Astrocyte of the cerebellum (primary cell): ENCODE data around the gene FRK.

ENCODE experiments used
- DNase-seq: peaks from one replicate; pipeline ENCODE4 v3.0.0-alpha.2; 2011; ENCODE audit warnings: low read depth
- H3K4me3 ChIP-seq: 2 replicates; pipeline ENCODE4 v1.5.1; 2011; ENCODE audit warnings: mild to moderate bottlenecking, low read depth, low read length, moderate library complexity
- in situ Hi-C: cut with HindIII; loops from 2 replicates; pipeline ENCODE4 v1.10.0; 2017; ENCODE audit warnings: low sequenced_read_pairs
- TF ChIP-seq, protein P1 (sequence below): IDR thresholded peaks from 2 replicates; pipeline ENCODE4 v1.5.1; 2012; ENCODE audit warnings: low read length, low read depth, moderate library complexity, mild to moderate bottlenecking; ENCODE audit errors: missing control alignments

FRK gene

DNA sequence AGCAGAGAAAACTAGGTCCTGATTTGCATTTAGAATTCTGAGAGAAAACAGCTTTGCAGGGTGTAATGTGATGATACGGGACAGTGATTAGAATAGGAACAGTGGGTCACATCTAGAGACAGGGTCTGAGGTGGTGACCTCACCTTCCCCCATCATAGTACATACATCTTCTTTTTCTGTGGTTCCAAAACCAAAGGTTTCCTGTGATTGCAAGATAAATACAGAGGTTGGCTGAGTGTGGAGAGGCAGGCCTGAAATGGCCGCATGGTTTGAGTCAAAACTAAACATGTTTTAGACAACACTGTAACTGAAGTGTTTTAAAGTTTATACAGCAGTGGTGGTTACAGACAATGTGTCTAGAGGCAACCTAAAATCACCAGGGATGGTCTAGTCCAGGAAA lies 29.6 kb upstream of the FRK start:
- no peak for DNase-seq
- TF ChIP-seq, protein P1, sequence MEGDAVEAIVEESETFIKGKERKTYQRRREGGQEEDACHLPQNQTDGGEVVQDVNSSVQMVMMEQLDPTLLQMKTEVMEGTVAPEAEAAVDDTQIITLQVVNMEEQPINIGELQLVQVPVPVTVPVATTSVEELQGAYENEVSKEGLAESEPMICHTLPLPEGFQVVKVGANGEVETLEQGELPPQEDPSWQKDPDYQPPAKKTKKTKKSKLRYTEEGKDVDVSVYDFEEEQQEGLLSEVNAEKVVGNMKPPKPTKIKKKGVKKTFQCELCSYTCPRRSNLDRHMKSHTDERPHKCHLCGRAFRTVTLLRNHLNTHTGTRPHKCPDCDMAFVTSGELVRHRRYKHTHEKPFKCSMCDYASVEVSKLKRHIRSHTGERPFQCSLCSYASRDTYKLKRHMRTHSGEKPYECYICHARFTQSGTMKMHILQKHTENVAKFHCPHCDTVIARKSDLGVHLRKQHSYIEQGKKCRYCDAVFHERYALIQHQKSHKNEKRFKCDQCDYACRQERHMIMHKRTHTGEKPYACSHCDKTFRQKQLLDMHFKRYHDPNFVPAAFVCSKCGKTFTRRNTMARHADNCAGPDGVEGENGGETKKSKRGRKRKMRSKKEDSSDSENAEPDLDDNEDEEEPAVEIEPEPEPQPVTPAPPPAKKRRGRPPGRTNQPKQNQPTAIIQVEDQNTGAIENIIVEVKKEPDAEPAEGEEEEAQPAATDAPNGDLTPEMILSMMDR = no peak
- in situ Hi-C loops = no loop called here
- no peak overlapping the region for H3K4me3 ChIP-seq

DNA sequence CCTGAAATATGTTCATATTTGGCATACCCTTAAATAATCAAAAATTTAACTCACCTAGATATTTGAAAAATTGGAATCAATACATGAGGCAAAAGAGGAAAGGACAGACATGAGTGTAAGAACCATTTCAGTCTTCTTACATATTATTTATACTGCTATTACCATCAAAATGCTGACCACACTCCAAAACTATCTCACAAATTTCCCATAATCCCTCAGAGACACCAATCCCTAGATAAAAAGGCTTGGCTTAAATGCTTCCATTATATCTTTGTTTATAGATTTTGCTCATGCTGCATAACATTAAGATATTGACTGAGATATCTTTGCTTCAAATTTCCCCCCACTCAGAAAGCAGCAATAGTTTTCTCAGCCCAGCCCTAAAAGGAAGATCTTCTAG lies 28.3 kb upstream of the FRK start:
- DNase-seq = no peak
- in situ Hi-C loops = no loop called here
- TF ChIP-seq, protein P1 = no peak
- H3K4me3 ChIP-seq = no peak overlapping the region

DNA sequence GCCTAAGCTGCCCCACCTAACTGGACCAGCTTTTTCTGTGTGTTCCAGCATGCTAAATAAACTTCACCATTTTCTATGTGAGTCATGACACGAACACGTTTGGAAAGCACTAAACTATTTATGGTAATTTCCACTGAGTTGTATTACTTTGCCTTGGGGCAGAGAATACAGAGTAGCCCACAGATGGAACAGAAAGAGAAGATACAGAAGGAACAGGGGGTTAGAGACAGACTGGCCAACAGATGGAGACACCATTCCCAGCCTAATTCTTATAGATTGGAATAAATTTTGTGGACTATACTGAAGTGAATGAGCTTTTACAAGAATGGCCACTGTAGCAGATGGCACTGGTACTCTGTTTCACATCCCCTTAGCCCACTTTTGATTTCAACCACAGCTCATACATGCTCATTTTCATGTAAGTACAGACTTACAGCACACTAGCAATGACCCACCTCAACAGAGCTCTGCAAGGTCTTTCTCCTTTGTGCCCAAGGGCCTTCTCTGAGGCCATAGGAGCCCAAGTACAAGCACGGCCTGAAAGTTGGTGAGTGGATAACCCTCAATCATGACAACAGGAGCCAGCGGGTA lies 26.8 kb upstream of the FRK start:
- TF ChIP-seq, protein P1 = peak; percentile 19
- peak; percentile 37 for DNase-seq
- no peak overlapping the region for H3K4me3 ChIP-seq
- in situ Hi-C loops = no loop called here

DNA sequence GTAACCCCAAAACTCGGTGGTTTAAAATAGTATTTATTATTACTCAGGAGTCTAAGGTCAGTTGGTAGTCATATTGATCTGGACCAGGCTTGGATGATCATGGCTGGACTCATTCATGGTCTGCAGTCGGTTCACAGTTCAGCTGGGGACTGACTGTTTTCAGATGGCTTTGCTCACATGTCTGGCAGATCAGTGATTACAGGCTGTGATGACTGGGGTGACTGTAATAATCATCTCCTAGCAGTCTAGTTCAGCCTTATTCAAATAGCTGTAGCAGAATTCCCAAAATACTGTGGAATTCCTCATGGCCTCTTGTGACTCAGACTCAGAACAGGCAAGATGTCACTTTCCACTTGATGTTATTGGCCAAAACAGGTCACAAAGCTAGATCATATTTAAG lies 23.6 kb upstream of the FRK start:
- TF ChIP-seq, protein P1 = no peak
- DNase-seq = no peak
- in situ Hi-C loops = no loop called here
- no peak overlapping the region for H3K4me3 ChIP-seq

DNA sequence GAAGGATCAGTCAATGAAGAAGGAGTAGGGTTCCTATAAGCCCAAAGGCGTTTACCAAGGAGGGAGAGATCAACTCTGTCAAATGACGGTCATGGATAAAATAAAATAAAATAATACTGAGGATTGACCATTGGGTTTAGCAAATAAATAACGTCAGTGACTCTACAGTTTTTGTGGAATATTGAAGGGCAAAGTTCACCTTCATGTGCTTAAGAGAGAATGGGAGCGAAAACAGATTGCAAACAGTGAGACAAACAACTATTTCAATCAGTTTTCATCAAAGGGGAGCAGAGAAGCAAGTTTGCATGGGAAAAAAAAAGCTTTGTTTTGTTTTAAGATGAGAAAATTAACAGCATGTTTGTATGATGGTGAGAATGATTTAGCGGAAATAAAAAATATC lies 22.4 kb upstream of the FRK start:
- TF ChIP-seq, protein P1 = no peak
- in situ Hi-C loops = no loop called here
- no peak for DNase-seq
- H3K4me3 ChIP-seq = no peak overlapping the region

DNA sequence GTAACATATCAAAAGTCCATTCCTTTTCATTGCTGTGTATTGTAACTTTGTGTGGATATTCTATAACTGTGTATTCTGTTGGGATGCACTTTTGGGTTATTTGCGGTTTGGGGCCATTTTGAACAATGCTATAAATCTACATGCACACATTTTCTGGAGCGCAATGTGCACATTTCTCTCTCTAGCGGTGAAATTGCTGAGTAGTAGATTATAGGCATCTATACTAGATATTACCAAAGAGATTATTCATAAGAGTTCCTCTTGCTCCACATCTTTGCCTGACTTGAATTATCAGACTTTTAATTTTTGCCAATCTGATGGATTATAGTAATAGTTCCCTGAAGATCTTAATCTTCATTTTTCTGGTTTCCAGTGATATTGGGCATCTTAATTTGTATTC lies 18.3 kb upstream of the FRK start:
- in situ Hi-C loops = no loop called here
- no peak overlapping the region for H3K4me3 ChIP-seq
- TF ChIP-seq, protein P1 = no peak
- no peak for DNase-seq
